ENCODE data around the gene CLPX. TPM values are rescaled to one million over a fixed set of nuclear protein-coding genes. Genes with fewer than 3 reads are reported as not detected.
A peak's percentile ranks its signal among the peaks of the same experiment; 100 is the strongest.

CLPX gene
- total RNA-seq, 2 experiments from 2014 or later: 76.7 to 77.4 TPM

DNA sequence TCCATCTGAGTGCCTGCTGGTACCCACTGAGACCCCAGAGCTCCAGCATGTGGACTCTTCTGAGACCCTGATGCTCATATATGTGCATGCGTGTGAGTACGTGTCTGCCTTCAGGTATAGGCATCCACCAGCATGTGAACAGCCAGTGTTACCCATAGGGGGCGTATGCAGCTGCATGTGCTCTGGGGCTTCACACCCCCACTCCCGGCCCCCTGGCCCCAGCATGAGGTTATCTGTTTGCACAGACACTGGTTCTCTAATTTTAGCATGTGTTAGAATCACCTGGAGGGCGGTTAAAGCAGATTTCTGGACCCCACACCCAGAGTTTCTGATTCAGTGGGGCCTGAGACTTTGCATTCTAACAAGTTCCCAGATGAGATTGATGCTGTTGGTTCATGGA lies 27.0 kb upstream of the CLPX start:
- H3K27me3 Mint-ChIP-seq: no peaks in the 10 kb centered on the region
- ChIA-PET CTCF (interaction anchor here (0.6 to 2.0 kb wide), 17 partner anchors 10 to 188 kb away, joined by 3 to 10 read pairs (median 3); partner anchors contain the start of genes PARP16 and RNU5A-1), POLR2A (interaction anchor here (0.5 to 1.3 kb wide), 8 partner anchors 9 to 199 kb away, joined by 3 to 4 read pairs (median 4); partner anchors contain the start of genes PARP16 and RNU5B-1)
- peaks cover 5% of the 10 kb centered on the region for H3K4me1 Mint-ChIP-seq (ENCODE audit: low read depth)
- DNase-seq: peak; percentile 84
- no peaks in the 10 kb centered on the region for H3K36me3 Mint-ChIP-seq (ENCODE audit: low read depth)
- intact Hi-C loops (cut with micrococcal nuclease): no loop called here
- H3K27ac Mint-ChIP-seq: no peak overlapping the region
- H3K4me3 Mint-ChIP-seq: no peak overlapping the region
- no peaks in the 10 kb centered on the region for H3K9me3 Mint-ChIP-seq
- ATAC-seq: peak; percentile 96
- TF ChIP-seq, protein P1, sequence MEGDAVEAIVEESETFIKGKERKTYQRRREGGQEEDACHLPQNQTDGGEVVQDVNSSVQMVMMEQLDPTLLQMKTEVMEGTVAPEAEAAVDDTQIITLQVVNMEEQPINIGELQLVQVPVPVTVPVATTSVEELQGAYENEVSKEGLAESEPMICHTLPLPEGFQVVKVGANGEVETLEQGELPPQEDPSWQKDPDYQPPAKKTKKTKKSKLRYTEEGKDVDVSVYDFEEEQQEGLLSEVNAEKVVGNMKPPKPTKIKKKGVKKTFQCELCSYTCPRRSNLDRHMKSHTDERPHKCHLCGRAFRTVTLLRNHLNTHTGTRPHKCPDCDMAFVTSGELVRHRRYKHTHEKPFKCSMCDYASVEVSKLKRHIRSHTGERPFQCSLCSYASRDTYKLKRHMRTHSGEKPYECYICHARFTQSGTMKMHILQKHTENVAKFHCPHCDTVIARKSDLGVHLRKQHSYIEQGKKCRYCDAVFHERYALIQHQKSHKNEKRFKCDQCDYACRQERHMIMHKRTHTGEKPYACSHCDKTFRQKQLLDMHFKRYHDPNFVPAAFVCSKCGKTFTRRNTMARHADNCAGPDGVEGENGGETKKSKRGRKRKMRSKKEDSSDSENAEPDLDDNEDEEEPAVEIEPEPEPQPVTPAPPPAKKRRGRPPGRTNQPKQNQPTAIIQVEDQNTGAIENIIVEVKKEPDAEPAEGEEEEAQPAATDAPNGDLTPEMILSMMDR (IDR thresholded peaks at IDR 0.05): peak; percentile 61

DNA sequence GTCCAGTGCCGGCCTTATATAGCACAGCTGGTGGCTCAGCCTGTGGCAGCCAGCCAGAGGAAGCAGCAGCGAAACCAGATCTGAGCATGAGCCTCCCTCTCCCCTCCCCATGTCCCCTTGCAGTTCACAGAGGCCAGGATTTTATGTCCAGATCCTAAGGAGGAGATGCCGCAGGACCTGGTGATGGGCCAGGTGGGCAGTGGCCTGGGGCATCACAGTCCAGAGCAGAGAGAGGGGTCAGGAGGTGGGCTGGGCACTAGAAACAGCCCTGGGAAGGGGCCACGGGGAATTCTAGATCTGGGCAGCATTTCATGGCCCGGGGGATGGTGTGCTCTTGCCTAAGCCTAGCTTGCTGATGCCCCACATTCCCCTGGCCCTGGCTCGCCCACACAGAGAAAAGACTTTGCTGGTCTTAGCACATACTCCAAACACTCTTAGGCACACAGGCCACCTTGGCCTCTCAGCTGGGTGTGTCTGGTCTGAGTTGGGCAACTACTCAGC lies 26.4 kb upstream of the CLPX start:
- H3K27me3 Mint-ChIP-seq: no peaks in the 10 kb centered on the region
- no peak for DNase-seq
- no peak overlapping the region for H3K27ac Mint-ChIP-seq
- ChIA-PET CTCF (interaction anchor here (0.7 to 2.0 kb wide), 15 partner anchors 9 to 189 kb away, joined by 3 to 10 read pairs (median 4); partner anchors contain the start of genes PARP16 and RNU5A-1), POLR2A (interaction anchor here (0.5 to 1.3 kb wide), 5 partner anchors 8 to 199 kb away, joined by 3 to 4 read pairs (median 3); partner anchors contain the start of gene RNU5B-1)
- no peaks in the 10 kb centered on the region for H3K36me3 Mint-ChIP-seq (ENCODE audit: low read depth)
- peaks cover 5% of the 10 kb centered on the region for H3K4me1 Mint-ChIP-seq (ENCODE audit: low read depth)
- no peak overlapping the region for H3K4me3 Mint-ChIP-seq
- ATAC-seq: no peak
- TF ChIP-seq, protein P1 (IDR thresholded peaks at IDR 0.05): no peak
- H3K9me3 Mint-ChIP-seq: no peaks in the 10 kb centered on the region
- intact Hi-C loops (cut with micrococcal nuclease): no loop called here

DNA sequence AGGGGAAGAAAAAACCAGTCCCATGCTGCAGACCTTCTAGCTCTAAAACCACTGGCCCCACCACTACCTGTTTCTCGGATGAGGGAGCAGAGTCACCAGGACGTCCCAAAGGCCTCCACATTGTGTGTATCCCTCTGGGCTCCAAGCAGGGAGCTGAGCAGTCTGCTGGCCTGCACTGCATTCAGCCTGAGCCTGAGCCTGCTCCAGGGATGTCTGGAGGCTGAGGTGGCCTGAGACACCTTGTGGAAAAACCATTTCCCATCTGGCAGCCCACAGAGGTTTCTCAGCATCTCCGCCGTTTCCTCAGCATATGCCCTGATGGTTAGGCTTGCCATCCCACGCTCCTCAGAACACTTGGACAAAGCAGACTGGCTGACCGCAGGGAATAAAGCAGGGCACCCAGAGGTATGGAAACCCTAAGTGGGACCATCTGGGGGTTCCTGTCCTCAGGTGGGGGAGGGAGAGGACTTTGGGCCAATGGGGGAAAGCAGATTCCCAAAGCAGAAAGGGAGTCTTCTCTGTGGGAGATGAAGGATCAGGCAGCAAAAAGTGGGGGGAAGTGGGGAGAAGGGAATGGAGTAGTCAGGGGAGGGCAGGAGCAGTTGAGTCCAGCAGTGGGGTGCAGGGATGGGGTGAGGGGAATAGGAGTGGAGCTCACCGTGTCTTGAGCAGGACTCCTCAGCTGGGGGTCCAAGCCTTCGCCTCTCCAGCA lies 25.8 kb upstream of the CLPX start, which contains the start of gene CILP:
Gene CILP (minus strand): TSS at position 704 of the 712 bp plus-strand sequence. CDS start 1,718 bp downstream, outside the sequence.
- ChIA-PET POLR2A (interaction anchor here (0.9 to 1.1 kb wide), 3 partner anchors 8 to 94 kb away, joined by 3 to 4 read pairs (median 4); partner anchors contain the start of gene RNU5B-1), CTCF (interaction anchor here (0.8 to 2.0 kb wide), 10 partner anchors 9 to 87 kb away, joined by 3 to 10 read pairs (median 4); partner anchors contain the start of gene PARP16)
- ATAC-seq (no peak), DNase-seq (no peak)
- no peak within 1 kb of the TSS for H3K4me3 Mint-ChIP-seq
- peaks cover 5% of the 10 kb centered on the region for H3K4me1 Mint-ChIP-seq (ENCODE audit: low read depth)
- H3K36me3 Mint-ChIP-seq (ENCODE audit: low read depth): no peaks in the 10 kb centered on the region
- H3K27me3 Mint-ChIP-seq: no peaks in the 10 kb centered on the region
- no peaks in the 10 kb centered on the region for H3K9me3 Mint-ChIP-seq
- no peak within 1 kb of the TSS for H3K27ac Mint-ChIP-seq
- intact Hi-C loops (cut with micrococcal nuclease): no loop called here
- TF ChIP-seq, protein P1 (IDR thresholded peaks at IDR 0.05): no peak

DNA sequence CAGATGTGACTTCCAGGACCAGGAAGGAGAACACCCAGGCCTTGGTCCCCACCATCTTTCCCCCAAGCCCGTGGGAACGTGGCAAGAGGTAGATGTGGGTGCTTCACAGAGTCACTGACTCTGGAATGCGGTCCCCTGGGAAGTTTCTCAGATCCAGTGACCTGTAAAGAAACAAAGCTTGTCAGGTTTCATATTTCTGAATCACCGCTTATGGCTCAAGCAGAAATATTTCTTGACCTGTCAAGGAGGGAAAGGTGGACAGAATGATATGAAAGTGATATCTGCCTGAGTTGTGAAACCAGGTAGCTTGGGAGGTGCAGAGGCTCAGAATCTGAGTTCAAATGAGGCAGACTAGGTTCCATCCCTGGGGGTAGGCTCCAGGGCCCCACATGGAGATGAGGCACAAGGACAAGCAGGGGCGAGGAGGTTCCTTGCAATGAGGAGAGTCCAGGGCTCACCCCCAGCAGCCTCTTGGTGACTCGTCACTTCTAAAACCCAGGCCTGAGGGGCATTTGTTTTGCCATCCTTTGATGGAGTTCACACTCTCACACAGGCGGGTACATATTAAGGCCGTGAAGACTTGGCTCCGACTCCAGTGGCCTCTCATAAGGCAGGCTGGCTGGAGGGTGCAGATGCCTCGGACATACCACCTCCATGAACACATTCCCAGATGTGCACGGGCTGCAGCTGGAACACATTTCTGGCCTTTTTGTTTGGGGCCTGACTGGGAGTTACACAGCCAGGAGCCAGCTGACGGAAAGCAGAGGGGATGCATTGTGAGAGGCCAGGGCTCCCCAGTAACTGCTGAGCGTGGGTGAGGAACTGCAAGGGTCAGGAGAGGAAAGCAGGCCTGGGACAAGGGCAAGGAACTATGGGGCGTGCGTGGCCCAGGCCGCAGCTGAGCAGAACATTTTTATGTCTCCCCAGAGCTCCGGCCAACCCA lies 24.8 kb upstream of the CLPX start:
- no peak for ATAC-seq
- Mint-ChIP-seq H3K36me3 (ENCODE audit: low read depth) (no peaks in the 10 kb centered on the region), H3K4me3 (no peak overlapping the region), H3K27ac (no peak overlapping the region), H3K9me3 (no peaks in the 10 kb centered on the region), H3K27me3 (no peaks in the 10 kb centered on the region), H3K4me1 (ENCODE audit: low read depth) (peaks cover 5% of the 10 kb centered on the region)
- TF ChIP-seq, protein P1 (IDR thresholded peaks at IDR 0.05): no peak
- no peak for DNase-seq
- ChIA-PET POLR2A (interaction anchor here (0.7 kb wide), 1 partner anchor 950 kb away, joined by 3 read pairs; no protein-coding TSS in a partner anchor), CTCF (interaction anchor here (1.1 to 2.9 kb wide), 4 partner anchors 9 to 88 kb away, joined by 3 to 10 read pairs (median 6); no protein-coding TSS in a partner anchor)
- intact Hi-C loops (cut with micrococcal nuclease): no loop called here

All from activated CD8-positive, alpha-beta T cell treated with anti-CD3 and anti-CD28 coated beads for 36 hours (primary cell).